Calu3 (cell line): Measurements from ENCODE around the gene CDKL5. TPM values are rescaled to one million over a fixed set of nuclear protein-coding genes. Genes with fewer than 3 reads are reported as not detected.

Experiments
- BruUV-seq: library from RNA; stranded (reverse); fragments of 400-500 nt; replicated peaks from 2 replicates; lab custom pipeline; 2021; lab: Mats Ljungman, UMichigan
- CTCF ChIA-PET: fragments of 300-600 bp; sonication (Branson Sonifier 250); formaldehyde crosslinking; loops from one replicate; lab custom pipeline; 2022; ENCODE audit warnings: antibody characterized with exemption; lab: Charles Lee
- DNase-seq: peaks from one replicate; pipeline ENCODE4 v3.0.0; 2022
- H3K27ac Mint-ChIP-seq: one replicate; pipeline ENCODE4 v1.8.0; 2022; ENCODE audit warnings: mixed read lengths; ENCODE audit not compliant: unreplicated experiment
- H3K27me3 Mint-ChIP-seq: one replicate; pipeline ENCODE4 v1.8.0; 2022; ENCODE audit warnings: mixed read lengths; ENCODE audit not compliant: unreplicated experiment
- H3K36me3 Mint-ChIP-seq: one replicate; pipeline ENCODE4 v1.8.0; 2022; ENCODE audit warnings: mild to moderate bottlenecking, moderate library complexity, mixed read lengths; ENCODE audit not compliant: insufficient read depth, unreplicated experiment
- H3K4me1 Mint-ChIP-seq: one replicate; pipeline ENCODE4 v1.8.0; 2022; ENCODE audit warnings: mild to moderate bottlenecking, low read depth, mixed read lengths; ENCODE audit not compliant: unreplicated experiment
- H3K4me3 Mint-ChIP-seq: one replicate; pipeline ENCODE4 v1.8.0; 2022; ENCODE audit warnings: mild to moderate bottlenecking, low read depth, moderate library complexity, mixed read lengths; ENCODE audit not compliant: unreplicated experiment
- H3K9me3 Mint-ChIP-seq: one replicate; pipeline ENCODE4 v1.8.0; 2022; ENCODE audit warnings: low read depth, mixed read lengths; ENCODE audit not compliant: unreplicated experiment
- intact Hi-C: fragments of 100-400 bp; cut with micrococcal nuclease; formaldehyde crosslinking; loops from one replicate; pipeline ENCODE4 v1.10.0; 2022; ENCODE audit not compliant: unreplicated experiment
- total RNA-seq: library from RNA; stranded (reverse); gene quantifications from 2 replicates; pipeline ENCODE4 v1.2.3, GENCODE V29; 2022
- TF ChIP-seq, protein P1 (sequence below): fragments of 200-600 bp; IDR thresholded peaks from one replicate; pipeline ENCODE4 v1.8.0; 2022; ENCODE audit warnings: antibody characterized with exemption; ENCODE audit not compliant: unreplicated experiment

Gene CDKL5
- total RNA-seq, 1 experiment from 2014 or later = 17.7 TPM

DNA sequence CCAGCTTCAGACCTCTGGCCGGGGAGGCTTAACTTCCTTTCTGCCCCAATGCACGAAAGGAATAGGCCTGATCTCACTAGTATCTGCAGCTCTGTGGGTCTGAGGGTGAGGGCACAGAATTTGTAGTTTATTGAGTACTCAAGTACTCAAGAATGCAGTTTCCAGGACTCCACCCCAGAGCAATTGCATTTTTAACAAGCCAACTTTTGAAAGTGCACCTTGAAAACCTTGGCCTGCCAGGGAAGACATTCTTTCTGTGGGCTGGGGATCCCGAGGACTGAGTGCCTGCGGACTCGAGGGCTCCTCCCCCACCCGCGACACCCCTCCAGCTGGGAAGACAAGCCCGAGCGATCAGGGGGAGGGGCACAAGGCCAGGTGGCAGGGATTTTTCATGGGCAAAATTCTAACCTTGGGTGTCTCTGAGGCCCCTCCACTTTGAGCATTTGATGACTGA, 224.1 kb downstream of the CDKL5 start:
- TF ChIP-seq, protein P1, sequence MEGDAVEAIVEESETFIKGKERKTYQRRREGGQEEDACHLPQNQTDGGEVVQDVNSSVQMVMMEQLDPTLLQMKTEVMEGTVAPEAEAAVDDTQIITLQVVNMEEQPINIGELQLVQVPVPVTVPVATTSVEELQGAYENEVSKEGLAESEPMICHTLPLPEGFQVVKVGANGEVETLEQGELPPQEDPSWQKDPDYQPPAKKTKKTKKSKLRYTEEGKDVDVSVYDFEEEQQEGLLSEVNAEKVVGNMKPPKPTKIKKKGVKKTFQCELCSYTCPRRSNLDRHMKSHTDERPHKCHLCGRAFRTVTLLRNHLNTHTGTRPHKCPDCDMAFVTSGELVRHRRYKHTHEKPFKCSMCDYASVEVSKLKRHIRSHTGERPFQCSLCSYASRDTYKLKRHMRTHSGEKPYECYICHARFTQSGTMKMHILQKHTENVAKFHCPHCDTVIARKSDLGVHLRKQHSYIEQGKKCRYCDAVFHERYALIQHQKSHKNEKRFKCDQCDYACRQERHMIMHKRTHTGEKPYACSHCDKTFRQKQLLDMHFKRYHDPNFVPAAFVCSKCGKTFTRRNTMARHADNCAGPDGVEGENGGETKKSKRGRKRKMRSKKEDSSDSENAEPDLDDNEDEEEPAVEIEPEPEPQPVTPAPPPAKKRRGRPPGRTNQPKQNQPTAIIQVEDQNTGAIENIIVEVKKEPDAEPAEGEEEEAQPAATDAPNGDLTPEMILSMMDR = no peak
- Mint-ChIP-seq H3K36me3 (no peaks in the 10 kb centered on the region), H3K27ac (no peak overlapping the region), H3K4me1 (no peaks in the 10 kb centered on the region), H3K27me3 (no peaks in the 10 kb centered on the region), H3K4me3 (no peak overlapping the region), H3K9me3 (no peaks in the 10 kb centered on the region)
- intact Hi-C loops = no loop called here
- no TSS peak for BruUV-seq
- no peak for DNase-seq
- CTCF ChIA-PET = interaction anchor here (1.1 kb wide), 1 partner anchor 9 kb away, joined by 3 read pairs; no protein-coding TSS in a partner anchor

DNA sequence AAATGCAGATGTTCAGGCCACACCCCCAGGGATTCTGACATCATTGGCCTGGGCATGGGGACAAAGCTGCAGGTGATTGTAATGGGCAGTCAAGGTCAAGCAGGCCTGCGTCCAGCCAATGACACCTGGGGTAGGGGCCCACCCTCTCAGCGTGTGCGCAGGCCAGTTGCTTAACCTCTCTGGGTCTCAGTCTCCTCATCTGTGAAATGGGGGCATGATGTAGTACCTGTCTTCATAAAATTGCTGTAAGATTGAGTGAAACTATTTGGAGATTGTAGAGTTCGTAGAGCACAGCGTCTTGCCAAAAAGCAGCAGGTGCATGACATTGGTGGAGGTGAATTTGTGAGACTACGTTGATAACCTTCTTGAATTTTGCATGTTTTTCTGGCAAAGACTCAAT, 225.3 kb downstream of the CDKL5 start:
- Mint-ChIP-seq H3K4me3 (no peak overlapping the region), H3K27me3 (no peaks in the 10 kb centered on the region), H3K27ac (no peak overlapping the region), H3K36me3 (no peaks in the 10 kb centered on the region), H3K9me3 (no peaks in the 10 kb centered on the region), H3K4me1 (no peaks in the 10 kb centered on the region)
- no peak for DNase-seq
- intact Hi-C loops = no loop called here
- CTCF ChIA-PET = no interaction called here
- TF ChIP-seq, protein P1 = no peak
- no TSS peak for BruUV-seq

DNA sequence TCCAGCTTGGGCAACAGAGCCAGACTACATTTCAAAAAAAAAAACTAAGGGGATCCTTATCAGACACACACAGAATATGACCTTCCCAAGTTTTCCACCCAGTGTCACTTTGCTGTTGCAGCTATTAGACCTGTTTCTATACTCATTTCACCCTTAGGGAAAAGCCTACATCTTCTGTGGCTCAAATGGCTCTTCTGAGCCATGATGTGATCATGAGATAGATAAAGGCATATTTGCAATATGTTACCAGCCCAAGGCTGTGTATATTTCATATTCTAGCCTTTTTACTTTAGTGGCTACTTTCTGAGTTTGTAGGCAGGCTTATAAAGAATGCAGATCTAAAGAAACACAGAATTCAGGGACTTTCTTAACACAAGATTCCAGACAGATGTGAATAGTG, 227.2 kb downstream of the CDKL5 start:
- H3K27me3 Mint-ChIP-seq = no peaks in the 10 kb centered on the region
- TF ChIP-seq, protein P1 = no peak
- intact Hi-C loops = no loop called here
- no TSS peak for BruUV-seq
- no peaks in the 10 kb centered on the region for H3K36me3 Mint-ChIP-seq
- no peak for DNase-seq
- H3K4me3 Mint-ChIP-seq = no peak overlapping the region
- H3K9me3 Mint-ChIP-seq = no peaks in the 10 kb centered on the region
- no peaks in the 10 kb centered on the region for H3K4me1 Mint-ChIP-seq
- CTCF ChIA-PET = no interaction called here
- H3K27ac Mint-ChIP-seq = no peak overlapping the region

DNA sequence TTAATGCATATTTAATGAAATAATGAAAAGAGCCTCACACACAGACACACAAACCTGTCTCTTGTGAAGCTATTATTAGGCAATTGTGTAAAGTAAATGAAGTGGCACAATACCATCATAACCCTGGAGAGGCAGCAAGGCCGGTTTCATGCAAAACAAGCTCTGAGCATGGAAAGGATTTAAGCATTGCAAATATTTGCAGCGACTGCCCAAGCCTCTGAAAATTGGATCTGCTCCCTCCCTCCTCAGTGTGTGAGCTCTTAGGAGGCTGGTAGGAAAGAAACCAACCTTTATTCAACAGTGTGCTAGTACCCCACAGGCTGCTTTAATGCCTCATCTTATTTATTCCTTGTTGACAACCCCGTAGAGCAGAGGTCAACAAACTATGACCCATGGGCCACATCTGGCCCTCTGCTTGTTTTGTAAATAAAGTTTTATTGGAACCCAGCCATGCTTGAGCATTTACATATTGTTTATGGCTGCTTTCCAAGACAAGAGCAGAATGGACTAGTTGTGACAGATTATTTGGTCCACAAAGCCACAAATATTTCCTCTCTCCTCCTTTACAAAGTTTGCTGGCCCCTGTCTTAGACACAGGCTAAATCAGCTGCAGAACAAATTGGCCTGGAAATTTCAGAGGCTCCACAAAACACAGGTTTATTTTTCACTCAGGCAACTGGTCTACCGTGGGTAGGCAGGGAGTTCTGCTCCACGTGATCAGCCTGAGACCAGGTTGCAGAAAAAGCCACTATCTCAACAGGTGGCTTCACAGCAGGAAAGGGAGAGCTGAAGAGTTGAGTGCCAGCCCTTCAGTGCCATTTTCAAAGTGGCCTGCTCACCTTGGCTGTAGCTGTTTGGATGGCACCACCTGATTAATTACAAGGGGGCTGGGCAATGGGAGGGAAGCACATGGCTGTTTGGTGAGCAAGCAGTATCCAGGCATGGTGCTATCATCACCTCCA, 229.7 kb downstream of the CDKL5 start:
- no peak overlapping the region for H3K27ac Mint-ChIP-seq
- no peaks in the 10 kb centered on the region for H3K4me1 Mint-ChIP-seq
- TF ChIP-seq, protein P1 = no peak
- no peaks in the 10 kb centered on the region for H3K9me3 Mint-ChIP-seq
- intact Hi-C loops = no loop called here
- no peaks in the 10 kb centered on the region for H3K36me3 Mint-ChIP-seq
- no peak overlapping the region for H3K4me3 Mint-ChIP-seq
- no peak for DNase-seq
- CTCF ChIA-PET = no interaction called here
- H3K27me3 Mint-ChIP-seq = no peaks in the 10 kb centered on the region
- BruUV-seq = no TSS peak
